M059J (cell line): Measurements from ENCODE around the gene NIPAL4. TPM values are rescaled to one million over a fixed set of nuclear protein-coding genes. Genes with fewer than 3 reads are reported as not detected.

ENCODE experiments used
- DNase-seq: peaks from one replicate; pipeline ENCODE4 v3.0.0-alpha.2; 2012; ENCODE audit warnings: low read depth
- total RNA-seq: library from RNA; depleted of rRNA; stranded (reverse); fragments of >200 nt; shearing (Covaris generic); gene quantifications from 2 replicates; pipeline ENCODE4 v1.2.3, GENCODE V29; 2014; rRNA removed

NIPAL4 gene
- total RNA-seq, 1 experiment from 2014 or later: 0.44 TPM

DNA sequence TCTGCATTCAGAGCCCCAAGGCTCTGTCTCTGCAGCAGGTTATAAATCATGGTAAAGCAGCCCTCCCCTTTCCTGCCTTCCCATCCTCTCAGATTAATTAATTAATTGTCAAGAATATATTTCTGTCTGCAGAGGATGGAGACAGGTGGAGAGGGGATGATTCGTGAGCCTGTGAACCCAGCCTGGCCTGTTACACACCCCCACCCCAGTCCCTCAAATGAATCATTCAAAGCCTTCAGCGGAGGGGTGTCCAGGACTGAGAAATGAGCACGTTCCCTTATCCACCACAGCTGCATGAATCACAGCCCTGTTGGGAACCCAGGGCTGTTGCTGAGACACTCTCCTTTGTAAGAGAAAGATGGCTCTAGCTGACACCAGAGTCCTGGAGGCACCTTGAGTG lies 56.0 kb downstream of the NIPAL4 start:
- DNase-seq: peak; percentile 97

DNA sequence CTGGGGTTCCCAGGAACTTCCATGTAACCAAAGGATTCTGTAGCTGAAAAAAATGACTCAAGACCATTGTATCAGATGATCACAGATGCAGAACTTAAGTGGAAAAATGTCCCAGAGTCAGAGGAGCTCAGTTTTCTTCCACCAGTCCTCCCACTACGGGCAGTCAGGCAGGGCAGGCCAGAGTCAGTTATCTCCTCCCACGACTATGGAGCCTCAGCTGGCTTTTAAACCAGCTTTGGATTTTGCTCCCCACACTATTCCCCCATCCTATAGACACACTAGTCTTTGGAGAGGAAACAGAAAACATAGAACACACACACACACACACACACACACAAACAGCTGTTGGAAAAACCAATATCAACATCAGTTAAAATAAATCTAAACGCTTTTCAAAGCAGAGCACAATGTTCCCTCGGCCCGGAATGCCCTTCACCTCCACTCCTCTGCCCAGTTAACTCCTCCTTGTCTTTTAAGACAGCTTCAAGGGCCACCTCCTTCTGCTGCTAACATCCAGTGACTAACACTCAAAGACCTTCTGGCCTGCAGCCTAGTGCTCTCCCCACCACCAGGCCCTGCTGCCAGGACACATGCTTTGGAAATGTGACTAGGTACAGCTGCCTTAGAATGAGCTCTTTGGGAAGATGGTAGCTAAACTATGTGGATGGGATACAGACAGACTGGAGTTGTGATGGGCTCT lies 56.8 kb downstream of the NIPAL4 start:
- peak; percentile 96 for DNase-seq

DNA sequence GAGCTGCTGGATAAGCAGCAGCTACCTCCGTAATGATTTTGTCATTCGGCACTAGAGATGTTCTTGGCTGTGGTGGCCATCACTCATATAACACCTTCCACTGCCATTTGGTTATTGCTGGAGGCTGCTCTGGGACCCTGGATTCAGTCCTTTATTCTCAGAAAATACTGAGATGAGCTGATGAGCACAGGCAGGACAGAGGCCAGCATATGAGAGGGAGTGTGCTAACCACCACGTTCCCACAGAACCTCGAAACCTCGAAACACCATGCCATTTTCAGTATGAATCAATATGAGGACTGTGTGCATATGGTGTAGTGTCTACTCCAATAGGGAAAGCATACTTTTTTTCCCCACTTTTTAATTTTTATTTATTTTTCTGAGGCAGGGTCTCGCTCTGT lies 59.0 kb downstream of the NIPAL4 start:
- no peak for DNase-seq

DNA sequence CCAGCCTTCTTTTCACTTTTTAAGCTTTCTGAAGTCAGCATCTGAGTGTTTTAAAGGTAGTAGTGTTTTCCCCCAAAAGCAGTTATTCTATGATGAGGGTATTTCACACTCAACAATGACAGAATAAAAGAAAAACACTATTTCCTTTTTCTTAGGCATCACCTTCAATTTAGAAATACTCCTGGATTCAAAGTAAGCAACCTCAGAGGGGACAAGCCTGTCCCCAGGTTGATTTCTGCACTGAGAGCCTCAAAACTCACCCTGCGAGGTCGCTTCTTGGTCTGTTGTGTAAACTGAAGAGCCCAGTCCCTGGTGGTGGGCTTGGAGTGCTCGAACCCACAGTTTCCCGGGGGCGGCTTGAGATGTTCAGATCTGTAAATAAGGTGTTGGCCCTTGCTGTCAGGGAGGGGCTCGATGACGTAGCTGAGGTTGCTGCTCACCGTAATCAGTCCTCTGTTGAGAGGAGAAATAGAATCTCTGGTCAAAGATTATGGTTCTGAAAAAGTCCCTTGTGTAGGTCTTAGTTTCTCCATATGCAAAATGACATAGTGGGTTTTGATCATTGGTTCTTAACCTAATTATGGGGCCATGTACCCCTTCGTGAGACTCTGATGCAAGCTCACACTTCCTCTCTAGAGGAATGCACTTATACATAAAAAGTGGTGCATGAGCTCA lies 59.7 kb downstream of the NIPAL4 start:
- DNase-seq: no peak

- DNase-seq: peak; percentile 63
These were observed 61.1 kb downstream of the NIPAL4 start for GRCh38 chr5:157520911-157521703.

DNA sequence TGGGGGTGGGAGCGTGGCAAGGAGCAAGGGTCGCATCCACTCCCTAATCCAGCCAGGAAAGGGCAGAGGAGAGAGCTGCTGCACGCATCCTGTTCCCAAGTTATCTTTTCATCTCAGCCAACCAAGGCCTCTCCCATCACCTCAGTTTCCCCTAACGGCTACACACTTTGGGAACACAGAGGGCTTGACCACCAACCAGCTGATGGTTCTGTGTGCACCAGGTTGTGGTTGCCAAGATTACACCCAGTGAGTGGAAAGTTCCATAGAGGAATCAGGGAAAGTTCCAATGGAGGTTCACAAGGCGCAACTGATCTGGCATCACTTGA lies 61.7 kb downstream of the NIPAL4 start:
- DNase-seq: no peak

GRCh38 chr5:157523976-157524375 lies 64.0 kb downstream of the NIPAL4 start:
- DNase-seq: no peak

Other genes with a start within 250 kb of the NIPAL4 start
- 0.39 and 0.57 TPM in 2 replicates for gene CYFIP2, start 194.1 kb upstream of the NIPAL4 start, total RNA-seq
- 38.4 and 57.2 TPM in 2 replicates for gene ADAM19, start 115.6 kb downstream of the NIPAL4 start, total RNA-seq
- 0.12 and 0.22 TPM in 2 replicates for gene SOX30, start 192.2 kb downstream of the NIPAL4 start, total RNA-seq
- not detected in 2 replicates for gene C5orf52, start 211.3 kb downstream of the NIPAL4 start, total RNA-seq